HG03159 (cell line): ENCODE measurements around the gene INPP5F.
"Not testable (repeated sequence)": the region's sequence is repeated elsewhere in the genome, so short reads cannot be mapped to it uniquely, and the experiment has no call there.

Source experiments
- ATAC-seq: cut with Tn5 transposase; IDR thresholded peaks from one replicate; pipeline ENCODE4 v1.9.1; 2021; ENCODE audit warnings: mild to moderate bottlenecking, moderate library complexity; ENCODE audit not compliant: unreplicated experiment

The INPP5F gene

GRCh38 chr10:119772334-119772733, 46.5 kb downstream of the INPP5F start:
- ATAC-seq: no peak

- not testable (repeated sequence) for ATAC-seq
Observed at GRCh38 chr10:119773041-119773440, 47.2 kb downstream of the INPP5F start.

GRCh38 chr10:119775529-119775928, 49.7 kb downstream of the INPP5F start:
- no peak for ATAC-seq

GRCh38 chr10:119776536-119776935, 50.7 kb downstream of the INPP5F start:
- no peak for ATAC-seq

GRCh38 chr10:119777686-119778085, 51.8 kb downstream of the INPP5F start:
- ATAC-seq: no peak

GRCh38 chr10:119778776-119779445, 53.1 kb downstream of the INPP5F start:
- ATAC-seq: no peak

- ATAC-seq: no peak
Observed at GRCh38 chr10:119780879-119781480, 55.1 kb downstream of the INPP5F start.

- no peak for ATAC-seq
Observed at GRCh38 chr10:119781498-119781897, 55.6 kb downstream of the INPP5F start.

GRCh38 chr10:119782981-119783664, 57.3 kb downstream of the INPP5F start:
- ATAC-seq: no peak

- ATAC-seq: no peak
Observed at GRCh38 chr10:119783665-119784027, 57.8 kb downstream of the INPP5F start.

- ATAC-seq: peak; percentile 74
Observed at GRCh38 chr10:119784340-119785067, 58.7 kb downstream of the INPP5F start.

- ATAC-seq: no peak
Observed at GRCh38 chr10:119786117-119786769, 60.4 kb downstream of the INPP5F start.

GRCh38 chr10:119795101-119795500, 69.3 kb downstream of the INPP5F start:
- not testable (repeated sequence) for ATAC-seq

- no peak for ATAC-seq
Observed at GRCh38 chr10:119796039-119796438, 70.2 kb downstream of the INPP5F start.

- ATAC-seq: no peak
Observed at GRCh38 chr10:119801176-119801575, 75.3 kb downstream of the INPP5F start.

- ATAC-seq: no peak
Observed at GRCh38 chr10:119801998-119802538, 76.2 kb downstream of the INPP5F start.

GRCh38 chr10:119803264-119803663, 77.4 kb downstream of the INPP5F start:
- no peak for ATAC-seq

GRCh38 chr10:119805702-119806230, 79.9 kb downstream of the INPP5F start:
- no peak for ATAC-seq

GRCh38 chr10:119806334-119807130, 80.7 kb downstream of the INPP5F start:
- no peak for ATAC-seq
